D721Med (cell line): ENCODE data around the gene KCNQ2.

Experiments
- DNase-seq: peaks from one replicate; pipeline ENCODE4 v3.0.0; 2011; ENCODE audit warnings: low spot score; ENCODE audit not compliant: insufficient read length
- FAIRE-seq: peaks from 2 replicates; lab custom pipeline; 2011; peaks lifted over from hg19 to GRCh38; lab: Jason Lieb, UNC
- TF ChIP-seq, protein P1 (sequence below): IDR thresholded peaks from 2 replicates; pipeline ENCODE4 v1.5.1; 2012; ENCODE audit warnings: mild to moderate bottlenecking, control low read depth; ENCODE audit not compliant: insufficient read depth; ENCODE audit errors: missing control alignments

Gene KCNQ2

GRCh38 chr20:63396300-63396699 lies 76.2 kb downstream of the KCNQ2 start:
- DNase-seq: no peak
- TF ChIP-seq, protein P1, sequence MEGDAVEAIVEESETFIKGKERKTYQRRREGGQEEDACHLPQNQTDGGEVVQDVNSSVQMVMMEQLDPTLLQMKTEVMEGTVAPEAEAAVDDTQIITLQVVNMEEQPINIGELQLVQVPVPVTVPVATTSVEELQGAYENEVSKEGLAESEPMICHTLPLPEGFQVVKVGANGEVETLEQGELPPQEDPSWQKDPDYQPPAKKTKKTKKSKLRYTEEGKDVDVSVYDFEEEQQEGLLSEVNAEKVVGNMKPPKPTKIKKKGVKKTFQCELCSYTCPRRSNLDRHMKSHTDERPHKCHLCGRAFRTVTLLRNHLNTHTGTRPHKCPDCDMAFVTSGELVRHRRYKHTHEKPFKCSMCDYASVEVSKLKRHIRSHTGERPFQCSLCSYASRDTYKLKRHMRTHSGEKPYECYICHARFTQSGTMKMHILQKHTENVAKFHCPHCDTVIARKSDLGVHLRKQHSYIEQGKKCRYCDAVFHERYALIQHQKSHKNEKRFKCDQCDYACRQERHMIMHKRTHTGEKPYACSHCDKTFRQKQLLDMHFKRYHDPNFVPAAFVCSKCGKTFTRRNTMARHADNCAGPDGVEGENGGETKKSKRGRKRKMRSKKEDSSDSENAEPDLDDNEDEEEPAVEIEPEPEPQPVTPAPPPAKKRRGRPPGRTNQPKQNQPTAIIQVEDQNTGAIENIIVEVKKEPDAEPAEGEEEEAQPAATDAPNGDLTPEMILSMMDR: no peak
- no peak for FAIRE-seq

GRCh38 chr20:63395723-63396122 lies 76.7 kb downstream of the KCNQ2 start:
- no peak for DNase-seq
- FAIRE-seq: no peak
- TF ChIP-seq, protein P1: no peak

- DNase-seq (no peak), FAIRE-seq (no peak)
- TF ChIP-seq, protein P1: no peak
These were observed 77.5 kb downstream of the KCNQ2 start for GRCh38 chr20:63394920-63395455.

- FAIRE-seq (no peak), DNase-seq (no peak)
- TF ChIP-seq, protein P1: no peak
These were observed 78.2 kb downstream of the KCNQ2 start for GRCh38 chr20:63394069-63394919.

DNA sequence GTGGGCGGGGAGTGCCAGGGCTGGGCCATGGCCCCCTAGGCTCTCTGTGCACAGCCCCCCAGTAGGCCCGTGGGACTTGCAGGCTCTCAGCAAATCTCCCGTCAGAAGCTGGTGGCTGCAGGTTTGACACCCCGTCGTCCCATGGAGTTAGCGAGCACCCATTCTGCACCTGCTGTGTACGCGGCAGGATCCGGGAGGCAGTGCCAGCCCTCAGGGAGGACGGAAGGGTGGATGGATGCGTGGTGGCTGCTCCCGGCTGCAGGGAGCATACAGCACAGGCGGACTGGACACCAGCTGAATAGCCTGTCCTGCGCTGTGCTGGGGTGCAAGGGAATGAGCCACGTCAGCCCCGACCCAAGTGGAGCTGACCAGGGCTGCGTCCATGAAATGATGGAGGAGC lies 78.9 kb downstream of the KCNQ2 start:
- no peak for FAIRE-seq

DNA sequence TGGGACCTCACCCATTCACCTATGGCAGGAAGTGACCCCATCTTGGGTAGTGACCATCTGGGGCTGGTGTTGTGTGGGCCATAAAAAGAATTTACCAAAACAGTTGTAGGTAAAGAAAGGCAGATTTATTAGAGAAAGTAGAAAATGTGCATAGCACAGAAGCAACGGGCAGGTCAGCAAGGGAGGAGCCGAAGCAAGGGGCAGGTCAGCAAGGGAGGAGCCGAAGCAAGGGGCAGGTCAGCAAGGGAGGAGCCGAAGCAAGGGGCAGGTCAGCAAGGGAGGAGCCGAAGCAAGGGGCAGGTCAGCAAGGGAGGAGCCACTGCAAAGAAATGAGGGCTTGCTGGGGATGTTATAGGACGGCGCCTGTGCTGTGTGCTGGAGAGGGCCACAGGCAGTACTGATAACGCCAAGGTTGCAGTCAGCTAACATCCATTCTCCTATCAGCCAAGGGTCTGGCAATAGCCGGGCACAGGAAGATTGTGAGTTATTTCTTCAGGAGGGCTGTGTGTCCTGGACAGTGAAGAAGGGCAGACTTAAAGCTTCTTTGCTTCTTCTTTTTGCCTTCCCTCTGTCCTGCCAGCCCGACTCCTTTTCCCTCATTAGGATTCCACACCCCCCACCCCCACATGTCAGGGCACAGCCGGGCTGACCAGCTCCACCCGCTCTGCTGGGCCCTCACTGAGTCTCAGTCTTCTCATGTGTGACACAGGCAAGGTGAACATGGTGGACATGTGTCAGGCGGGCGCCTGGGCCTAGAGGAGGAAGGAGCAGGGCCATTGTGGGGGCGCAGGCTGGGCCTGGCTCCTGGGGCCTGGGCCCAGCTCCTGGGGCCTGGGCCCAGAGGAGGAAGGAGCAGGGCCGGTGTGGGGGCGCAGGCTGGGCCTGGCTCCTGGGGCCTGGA lies 79.7 kb downstream of the KCNQ2 start:
- TF ChIP-seq, protein P1: no peak
- FAIRE-seq: no peak
- DNase-seq: no peak

More for the DNA sequence above, 78.9 kb downstream of the KCNQ2 start:
- no peak for DNase-seq
- TF ChIP-seq, protein P1: no peak
